Psoas muscle (tissue), 8 donors: ENCODE data around the gene PGC. TPM values are rescaled to one million over a fixed set of nuclear protein-coding genes. Genes with fewer than 3 reads are reported as not detected.

Source experiments
- ATAC-seq, 4 donors: fragments of 200-7000 bp; cut with Tn5 transposase; one replicate each; pipeline ENCODE4 v1.9.1; 2020; ENCODE audit warnings: moderate library complexity in 3 of 4, mild to moderate bottlenecking in 2 of 4
- DNase-seq, 2 donors: peaks; one replicate each; pipeline ENCODE4 v3.0.0-alpha.2; 2020
- H3K27ac ChIP-seq: fragments of 200-600 bp; one replicate; pipeline ENCODE4 v1.8.0; 2022
- H3K27me3 ChIP-seq, 3 donors: fragments of 200-600 bp in 1 of 3; one replicate each; pipeline versions ENCODE4 v1.6.1 to v1.8.0; 2013 to 2022; ENCODE audit warnings: low read length in 2 of 3, mild to moderate bottlenecking in 2 of 3, moderate library complexity in 1 of 3; ENCODE audit not compliant: insufficient read depth in 3 of 3
- H3K36me3 ChIP-seq, 2 donors: fragments of 200-600 bp in 1 of 2; one replicate each; pipeline versions ENCODE4 v1.6.1 to v1.8.0; 2013 to 2022; ENCODE audit warnings: low read depth in 1 of 2, mild to moderate bottlenecking in 1 of 2, moderate library complexity in 1 of 2; ENCODE audit not compliant: insufficient read depth in 1 of 2
- H3K4me1 ChIP-seq: fragments of 200-600 bp; one replicate; pipeline ENCODE4 v1.8.0; 2022
- H3K4me3 ChIP-seq: fragments of 200-600 bp; one replicate; pipeline ENCODE4 v1.8.0; 2022; ENCODE audit warnings: mild to moderate bottlenecking
- H3K9me3 ChIP-seq: fragments of 200-600 bp; one replicate; pipeline ENCODE4 v1.8.0; 2022
- WGBS, 3 donors: extraction: QIAGEN DNeasy Blood & Tissue Kit; methylation state at CpG; one replicate each; pipeline versions ENCODE4 v1.1.6 to v1.1.7; 2013; 5-methylcytosine and 5-hydroxymethylcytosine counted together
- intact Hi-C, 2 donors: fragments of 100-400 bp; cut with DNase I; formaldehyde crosslinking; loops; one replicate each; pipeline versions ENCODE4 v1.11.0 to v1.14.2; 2022
- long read RNA-seq, 2 donors: library from polyadenylated mRNA; unstranded; transcript quantifications; one replicate each; pipeline ENCODE4 v2.0.0, GENCODE V29; 2021
- polyA plus RNA-seq, 3 donors: library from polyadenylated mRNA; stranded (reverse); fragments of 200-250 nt; gene quantifications; one replicate each; pipeline ENCODE4 v1.2.3, GENCODE V29; 2013
- total RNA-seq, 4 donors: library from RNA; stranded (reverse); fragmentation: NEBNext Ultra II Directional in 2 of 4; extraction: Animal tissue kit (Norgen Biotek cat#: 25700) in 2 of 4; gene quantifications; one replicate each; pipeline versions ENCODE4 v1.2.1 to v1.2.4, GENCODE V29; 2021 to 2023
- TF ChIP-seq, protein P1 (sequence below): fragments of 200-600 bp; IDR thresholded peaks from one replicate; pipeline ENCODE4 v1.8.0; 2022; ENCODE audit warnings: antibody characterized with exemption
- donor health status: healthy with polysubstance abuse.
- donor health status: DM: no; HTN: no; CAD: no; lungs with moderate emphysema.
- donor health status: Bipolar disorder and iron deficiency.
- donor health status: healthy.
- donor health status: DM: yes; HTN: yes; CAD: no.
- donor health status: DM: no; HTN: no; CAD: no.
- donor health status: DM: no; HTN: no; CAD: no.
- donor health status: DM: yes; HTN: yes; CAD: no.

PGC gene
- total RNA-seq (not detected), polyA plus RNA-seq (1 to 10 TPM in 1 of 3 donors, under 1 TPM in 1, not detected in 1; 0.48 to 1.0 TPM)
- long read RNA-seq, donor 1: 0 reads
- long read RNA-seq, donor 2: 0 reads

- ATAC-seq: no peak
- no peaks in the 10 kb centered on the region for H3K9me3 ChIP-seq
- WGBS, 3 donors: 88 to 92% (median 90%) methylated on average over 15 of the region's 15 CpGs
- no peak within 1 kb of the TSS for H3K27ac ChIP-seq
- TF ChIP-seq, protein P1, sequence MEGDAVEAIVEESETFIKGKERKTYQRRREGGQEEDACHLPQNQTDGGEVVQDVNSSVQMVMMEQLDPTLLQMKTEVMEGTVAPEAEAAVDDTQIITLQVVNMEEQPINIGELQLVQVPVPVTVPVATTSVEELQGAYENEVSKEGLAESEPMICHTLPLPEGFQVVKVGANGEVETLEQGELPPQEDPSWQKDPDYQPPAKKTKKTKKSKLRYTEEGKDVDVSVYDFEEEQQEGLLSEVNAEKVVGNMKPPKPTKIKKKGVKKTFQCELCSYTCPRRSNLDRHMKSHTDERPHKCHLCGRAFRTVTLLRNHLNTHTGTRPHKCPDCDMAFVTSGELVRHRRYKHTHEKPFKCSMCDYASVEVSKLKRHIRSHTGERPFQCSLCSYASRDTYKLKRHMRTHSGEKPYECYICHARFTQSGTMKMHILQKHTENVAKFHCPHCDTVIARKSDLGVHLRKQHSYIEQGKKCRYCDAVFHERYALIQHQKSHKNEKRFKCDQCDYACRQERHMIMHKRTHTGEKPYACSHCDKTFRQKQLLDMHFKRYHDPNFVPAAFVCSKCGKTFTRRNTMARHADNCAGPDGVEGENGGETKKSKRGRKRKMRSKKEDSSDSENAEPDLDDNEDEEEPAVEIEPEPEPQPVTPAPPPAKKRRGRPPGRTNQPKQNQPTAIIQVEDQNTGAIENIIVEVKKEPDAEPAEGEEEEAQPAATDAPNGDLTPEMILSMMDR: no peak
- H3K4me1 ChIP-seq: no peaks in the 10 kb centered on the region
- intact Hi-C loops: loop anchor here in 1 of 2 donors (10.0 kb wide), 1 partner anchor 1633 kb away; no protein-coding TSS in a partner anchor
- H3K36me3 ChIP-seq: no peaks in the 10 kb centered on the region
- no peak for DNase-seq
- H3K27me3 ChIP-seq: no peaks in the 10 kb centered on the region
- H3K4me3 ChIP-seq: no peak within 1 kb of the TSS
Observed at GRCh38 chr6:41747256-41748101, at the start of gene PGC. Gene PGC, minus strand, starts transcription at chr6:41747397. Its CDS starts 63 bp downstream, at chr6:41747334.

GRCh38 chr6:41796474-41796873, 49.3 kb upstream of the PGC start:
- DNase-seq (no peak), ATAC-seq (no peak)
- TF ChIP-seq, protein P1: no peak
- no peaks in the 10 kb centered on the region for H3K27me3 ChIP-seq
- peaks cover 0 to 95% of the 10 kb centered on the region in 2 donors for H3K36me3 ChIP-seq
- H3K4me1 ChIP-seq: no peaks in the 10 kb centered on the region
- H3K27ac ChIP-seq: no peak overlapping the region
- 87 to 93% (median 90%) methylated on average over 2 of the region's 2 CpGs for WGBS, 3 donors
- intact Hi-C loops: loop anchor here in 1 of 2 donors (10.0 kb wide), 1 partner anchor 48 kb away; no protein-coding TSS in a partner anchor
- H3K9me3 ChIP-seq: no peaks in the 10 kb centered on the region
- H3K4me3 ChIP-seq: no peak overlapping the region

DNA sequence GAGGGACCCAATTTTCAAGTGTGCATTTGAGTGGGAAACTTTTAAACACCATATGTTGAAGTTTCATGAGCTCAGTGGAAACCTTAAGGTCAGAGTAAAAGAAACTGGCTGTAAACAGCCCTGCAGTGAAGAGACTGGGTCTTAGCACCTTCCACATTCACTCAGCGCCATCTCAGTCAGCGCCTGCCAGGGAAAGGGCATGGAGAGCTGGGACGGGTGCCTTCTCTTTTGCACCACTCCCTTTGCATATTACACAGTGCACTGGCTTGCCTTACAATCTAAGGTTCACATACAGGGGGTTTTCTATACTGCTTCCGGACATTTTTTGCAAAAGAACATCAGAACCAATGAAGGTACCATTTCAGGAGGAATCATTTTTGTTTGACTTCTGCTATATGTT, 44.8 kb upstream of the PGC start:
- Histone ChIP-seq H3K27ac (no peak overlapping the region), H3K27me3 (no peaks in the 10 kb centered on the region), H3K36me3 (peaks cover 7 to 82% of the 10 kb centered on the region in 2 donors), H3K4me3 (no peak overlapping the region), H3K9me3 (no peaks in the 10 kb centered on the region), H3K4me1 (peaks cover 22% of the 10 kb centered on the region)
- DNase-seq (no peak), ATAC-seq (no peak)
- 56 to 71% (median 65%) methylated on average over 4 of the region's 4 CpGs for WGBS, 3 donors
- TF ChIP-seq, protein P1: no peak
- intact Hi-C loops: loop anchor here in 1 of 2 donors (10.0 kb wide), 1 partner anchor 53 kb away; no protein-coding TSS in a partner anchor

- Histone ChIP-seq H3K4me1 (peaks cover 22% of the 10 kb centered on the region), H3K9me3 (no peaks in the 10 kb centered on the region), H3K4me3 (no peak overlapping the region), H3K36me3 (peaks cover 7 to 75% of the 10 kb centered on the region in 2 donors), H3K27ac (no peak overlapping the region), H3K27me3 (no peaks in the 10 kb centered on the region)
- DNase-seq: no peak
- 62 to 87% (median 76%) methylated on average over 1 of the region's 1 CpG for WGBS, 3 donors
- ATAC-seq: no peak
- intact Hi-C loops: loop anchor here in 1 of 2 donors (10.0 kb wide), 1 partner anchor 53 kb away; no protein-coding TSS in a partner anchor
- TF ChIP-seq, protein P1: no peak
Observed at GRCh38 chr6:41791305-41791704, 44.1 kb upstream of the PGC start.
